ENCODE results near the gene TBL1X.

TBL1X gene

GRCh38 chrX:9663216-9663615, 198.4 kb downstream of the TBL1X start:
- no peak for DNase-seq (ENCODE audit: low read depth, low spot score)

GRCh38 chrX:9664224-9664623, 199.4 kb downstream of the TBL1X start:
- DNase-seq (ENCODE audit: low read depth, low spot score): no peak

- DNase-seq (ENCODE audit: low read depth, low spot score): no peak
Measured at GRCh38 chrX:9665113-9665512, 200.3 kb downstream of the TBL1X start.

GRCh38 chrX:9668537-9668936, 203.7 kb downstream of the TBL1X start:
- DNase-seq (ENCODE audit: low read depth, low spot score): no peak

GRCh38 chrX:9670136-9670814, 205.4 kb downstream of the TBL1X start:
- DNase-seq (ENCODE audit: low read depth, low spot score): no peak

GRCh38 chrX:9671998-9672397, 207.1 kb downstream of the TBL1X start:
- no peak for DNase-seq (ENCODE audit: low read depth, low spot score)

- no peak for DNase-seq (ENCODE audit: low read depth, low spot score)
Measured at GRCh38 chrX:9676306-9676705, 211.4 kb downstream of the TBL1X start.

GRCh38 chrX:9676738-9677097, 211.9 kb downstream of the TBL1X start:
- no peak for DNase-seq (ENCODE audit: low read depth, low spot score)

- no peak for DNase-seq (ENCODE audit: low read depth, low spot score)
Measured at GRCh38 chrX:9677098-9677739, 212.4 kb downstream of the TBL1X start.

- no peak for DNase-seq (ENCODE audit: low read depth, low spot score)
Measured at GRCh38 chrX:9678215-9678965, 213.5 kb downstream of the TBL1X start.

GRCh38 chrX:9681011-9681410, 216.2 kb downstream of the TBL1X start:
- no peak for DNase-seq (ENCODE audit: low read depth, low spot score)

- DNase-seq (ENCODE audit: low read depth, low spot score): no peak
Measured at GRCh38 chrX:9681422-9681821, 216.6 kb downstream of the TBL1X start.

- DNase-seq (ENCODE audit: low read depth, low spot score): peak; percentile 76
Measured at GRCh38 chrX:9682456-9682855, 217.6 kb downstream of the TBL1X start.

- DNase-seq (ENCODE audit: low read depth, low spot score): no peak
Measured at GRCh38 chrX:9682861-9683260, 218.0 kb downstream of the TBL1X start.

GRCh38 chrX:9683350-9683749, 218.5 kb downstream of the TBL1X start:
- DNase-seq (ENCODE audit: low read depth, low spot score): no peak

- no peak for DNase-seq (ENCODE audit: low read depth, low spot score)
Measured at GRCh38 chrX:9687899-9688298, 223.0 kb downstream of the TBL1X start.

- DNase-seq (ENCODE audit: low read depth, low spot score): no peak
Measured at GRCh38 chrX:9688833-9689232, 224.0 kb downstream of the TBL1X start.

GRCh38 chrX:9690046-9690445, 225.2 kb downstream of the TBL1X start:
- DNase-seq (ENCODE audit: low read depth, low spot score): no peak

- DNase-seq (ENCODE audit: low read depth, low spot score): no peak
Measured at GRCh38 chrX:9693307-9694001, 228.6 kb downstream of the TBL1X start.

GRCh38 chrX:9698576-9698975, 233.7 kb downstream of the TBL1X start:
- DNase-seq (ENCODE audit: low read depth, low spot score): no peak

GRCh38 chrX:9700555-9700954, 235.7 kb downstream of the TBL1X start:
- peak; percentile 31 for DNase-seq (ENCODE audit: low read depth, low spot score)

- no peak for DNase-seq (ENCODE audit: low read depth, low spot score)
Measured at GRCh38 chrX:9701790-9702189, 236.9 kb downstream of the TBL1X start.
